ENCODE measurements around the gene ETV5.
"Not testable (repeated sequence)": the region's sequence is repeated elsewhere in the genome, so short reads cannot be mapped to it uniquely, and the experiment has no call there.

Gene ETV5

DNA sequence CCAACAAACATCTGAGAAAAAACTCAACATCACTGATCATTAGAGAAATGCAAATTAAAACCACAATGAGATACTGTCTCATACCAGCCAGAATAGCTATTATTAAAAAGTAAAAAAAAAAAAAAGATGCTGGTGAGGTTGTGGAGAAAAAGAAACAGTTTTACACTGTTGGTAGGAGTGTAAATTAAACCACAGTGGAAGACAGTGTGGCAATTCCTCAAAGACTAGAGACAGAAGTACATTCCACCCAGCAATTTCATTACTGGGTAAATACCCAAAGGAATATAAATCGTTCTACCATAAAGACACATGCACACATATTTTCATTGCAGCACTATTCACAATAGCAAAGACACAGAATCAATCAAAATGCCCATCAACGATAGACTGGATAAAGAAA lies 89.6 kb downstream of the ETV5 start:
- not testable (repeated sequence) for DNase-seq

DNA sequence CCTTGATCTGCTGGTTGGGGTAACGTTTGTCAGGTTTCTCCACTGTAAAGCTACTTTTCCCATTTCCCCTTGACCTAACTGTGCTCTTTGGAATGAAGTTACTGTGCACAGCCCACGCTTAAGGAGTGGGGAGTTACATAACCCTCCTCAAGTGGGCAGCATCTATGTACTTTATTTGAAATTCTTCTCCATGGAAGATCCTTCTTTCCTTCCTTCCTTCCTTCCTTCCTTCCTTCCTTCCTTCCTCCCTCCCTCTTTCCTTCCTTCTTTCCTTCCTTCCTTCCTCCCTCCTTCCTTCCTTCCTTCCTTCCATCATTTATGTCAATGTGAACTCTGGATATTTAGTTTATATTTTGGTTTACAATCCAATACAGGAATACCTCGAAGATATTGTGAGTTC lies 94.0 kb downstream of the ETV5 start:
- DNase-seq, result no peak

DNA sequence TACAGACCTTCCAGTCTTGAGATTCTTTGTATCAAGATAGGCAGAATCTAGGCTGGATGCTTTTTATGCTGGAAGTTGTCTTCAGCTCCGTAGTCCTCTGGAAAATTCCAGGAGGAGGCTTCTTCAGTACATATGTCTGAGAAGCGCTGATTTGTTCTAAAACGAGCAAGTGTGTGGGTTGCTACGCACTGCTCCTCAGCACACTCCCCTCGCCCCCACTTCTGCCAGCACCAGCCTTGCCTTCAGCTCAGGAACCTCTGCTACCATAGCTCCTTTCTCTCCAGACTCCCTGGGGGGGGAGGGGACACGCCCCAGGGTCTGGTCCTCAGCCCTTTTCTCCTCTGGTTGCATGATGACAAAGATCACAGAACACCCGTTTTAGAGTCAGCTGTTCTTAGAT lies 95.6 kb downstream of the ETV5 start:
- no peak for DNase-seq

DNA sequence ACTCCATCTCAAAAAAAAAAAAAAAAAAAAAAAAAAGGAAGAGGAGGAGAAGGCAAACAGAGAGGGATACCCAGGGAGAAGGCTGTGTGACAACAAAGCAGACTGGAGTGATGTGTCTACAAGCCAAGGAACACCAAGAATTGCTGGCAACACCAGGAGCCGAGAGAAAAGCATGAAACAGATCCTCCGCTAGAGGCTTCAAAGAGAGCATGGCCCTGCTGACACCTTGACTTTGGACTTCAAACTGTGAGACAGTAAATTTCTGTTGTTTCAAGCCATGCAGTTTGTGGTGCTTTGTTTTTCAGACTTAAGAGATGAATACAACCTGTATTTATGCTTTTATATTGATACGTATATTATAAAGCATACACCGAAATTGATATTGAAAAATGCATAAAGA lies 96.8 kb downstream of the ETV5 start:
- no peak for DNase-seq

DNA sequence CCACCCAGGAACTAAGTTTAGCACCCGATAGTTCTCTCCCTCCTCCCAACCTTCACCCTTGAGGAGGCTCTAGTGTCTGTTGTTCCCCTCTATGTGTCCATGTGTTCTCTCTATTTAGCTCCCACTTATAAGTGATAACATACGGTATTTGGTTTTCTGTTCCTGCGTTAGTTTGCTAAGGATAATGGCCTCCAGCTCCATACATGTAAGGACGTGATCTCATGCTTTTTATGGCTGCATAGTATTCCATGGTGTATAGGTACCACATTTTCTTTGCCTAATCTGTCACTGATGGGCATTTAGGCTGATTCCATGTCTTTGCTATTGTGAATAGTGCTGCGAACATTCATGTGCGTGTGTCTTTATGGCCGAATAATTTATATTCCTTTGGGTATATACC lies 104.2 kb downstream of the ETV5 start:
- DNase-seq, result no peak

DNA sequence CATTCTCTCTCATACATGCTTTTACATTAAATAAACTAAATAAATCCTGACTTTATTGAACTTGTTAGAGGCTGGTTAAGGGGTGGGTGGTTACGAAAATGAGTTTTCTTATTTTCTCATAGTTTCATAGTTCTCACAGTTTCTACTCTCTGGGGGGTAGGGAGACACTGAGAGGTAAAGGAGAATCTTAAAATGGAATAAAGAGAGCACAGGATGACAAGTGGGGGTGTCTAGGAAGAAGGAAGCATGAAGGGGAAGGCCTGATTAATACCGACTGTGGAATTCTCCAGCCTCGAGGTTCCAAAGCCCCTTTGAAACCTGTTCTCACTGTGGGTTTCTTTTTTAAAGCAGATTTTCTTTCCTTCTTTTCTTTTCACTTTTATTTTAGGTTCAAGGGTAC lies 104.7 kb downstream of the ETV5 start:
- no peak for DNase-seq

DNA sequence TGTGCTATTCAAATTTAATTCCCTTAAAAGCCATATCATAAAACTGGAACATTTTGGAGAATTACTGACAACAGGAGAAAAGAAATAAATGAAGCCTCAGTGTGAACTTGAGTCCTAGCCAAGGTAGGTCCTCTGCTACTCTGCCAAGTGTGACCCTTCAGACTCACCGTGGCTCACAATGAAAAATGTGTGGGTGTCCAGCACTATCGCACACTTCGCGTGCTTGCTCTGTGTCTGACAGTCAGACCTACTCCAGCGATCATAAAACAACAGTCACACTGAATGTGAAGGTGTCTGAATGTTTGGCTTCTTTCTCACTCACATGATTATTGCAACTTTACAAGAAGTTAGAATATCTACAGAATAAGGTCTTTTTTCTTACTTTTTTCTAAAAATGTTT lies 105.3 kb downstream of the ETV5 start:
- DNase-seq, result no peak

DNA sequence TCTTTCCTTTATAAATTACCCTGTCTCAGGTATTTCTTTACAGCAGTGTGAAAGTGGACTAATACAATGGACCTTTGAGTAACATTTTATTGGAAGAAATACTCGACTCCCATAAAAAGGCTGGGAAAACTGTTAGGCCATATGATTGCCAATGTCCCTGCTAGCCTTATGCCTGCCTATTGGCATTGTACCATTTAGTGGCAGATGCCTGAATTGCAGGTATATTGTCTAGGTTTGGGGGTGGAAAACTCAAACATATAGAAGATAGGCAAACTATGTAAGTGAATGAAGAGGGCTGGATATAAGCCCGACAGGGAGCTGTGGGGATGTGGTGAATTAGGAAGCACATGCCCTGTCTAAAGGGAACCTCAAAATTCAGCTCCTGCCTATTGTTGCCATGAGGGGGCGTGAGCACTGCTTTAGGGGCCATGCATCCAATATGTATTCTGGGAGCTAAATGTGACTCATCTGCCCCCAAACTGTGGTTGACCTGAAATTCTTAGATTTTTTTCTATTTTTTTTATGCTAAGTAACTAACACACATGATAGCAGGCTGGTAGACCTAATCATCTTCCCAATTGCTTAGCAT lies 105.9 kb downstream of the ETV5 start:
- DNase-seq, result no peak

DNA sequence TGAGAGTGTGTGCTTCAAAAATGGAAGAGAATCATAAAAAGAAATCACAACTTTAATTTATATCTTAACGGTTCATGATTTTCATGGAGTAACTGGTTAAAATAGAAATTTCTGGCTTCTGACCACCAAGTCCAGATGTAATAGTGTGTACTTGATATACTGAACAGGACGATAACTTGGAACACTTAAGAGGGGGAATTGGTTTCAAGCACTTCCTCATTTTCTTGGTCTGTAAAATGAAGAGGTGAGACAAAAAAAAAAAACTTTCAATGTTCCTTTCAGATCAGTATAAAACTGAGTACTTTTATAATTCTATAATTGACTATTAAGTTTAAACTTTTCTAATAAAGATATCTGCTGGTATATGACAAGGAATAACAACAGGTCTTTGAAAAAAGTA lies 107.0 kb downstream of the ETV5 start:
- DNase-seq, result no peak

DNA sequence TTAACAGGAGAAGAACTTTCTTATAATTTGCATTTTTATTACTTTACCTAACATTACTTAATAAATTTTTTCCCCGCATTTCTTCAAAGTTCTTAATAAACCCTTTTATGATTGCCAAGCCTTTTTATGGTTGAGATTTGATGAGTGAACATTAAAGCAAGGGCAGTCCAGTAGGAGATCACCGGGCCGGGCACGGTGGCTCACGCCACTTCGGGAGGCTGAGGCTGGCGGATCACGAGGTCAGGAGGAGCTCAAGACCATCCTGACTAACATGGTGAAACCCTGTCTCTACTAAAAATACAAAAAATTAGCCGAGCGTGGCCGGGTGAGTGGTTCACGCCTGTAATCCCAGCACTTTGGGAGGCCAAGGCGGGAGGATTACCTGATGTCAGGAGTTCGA lies 109.7 kb downstream of the ETV5 start:
- no peak for DNase-seq

DNA sequence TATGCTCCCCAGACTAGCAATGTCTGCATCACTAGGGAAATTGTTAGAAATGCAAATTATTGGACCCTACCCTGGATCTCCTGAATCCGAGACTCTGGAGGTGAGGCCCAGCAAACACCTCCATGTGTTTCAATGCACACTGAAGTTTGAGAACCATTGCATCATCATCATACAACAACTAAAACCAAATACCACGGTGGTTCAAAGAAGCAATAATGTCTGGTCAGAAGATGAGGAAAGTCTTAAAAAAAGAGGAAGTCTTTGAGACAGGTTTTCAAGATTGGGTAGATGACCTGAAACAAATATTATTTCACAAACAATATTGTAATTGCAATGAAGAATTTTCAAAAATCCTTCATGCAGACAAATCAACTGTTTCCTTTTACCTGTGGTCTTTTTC lies 110.8 kb downstream of the ETV5 start:
- no peak for DNase-seq

DNA sequence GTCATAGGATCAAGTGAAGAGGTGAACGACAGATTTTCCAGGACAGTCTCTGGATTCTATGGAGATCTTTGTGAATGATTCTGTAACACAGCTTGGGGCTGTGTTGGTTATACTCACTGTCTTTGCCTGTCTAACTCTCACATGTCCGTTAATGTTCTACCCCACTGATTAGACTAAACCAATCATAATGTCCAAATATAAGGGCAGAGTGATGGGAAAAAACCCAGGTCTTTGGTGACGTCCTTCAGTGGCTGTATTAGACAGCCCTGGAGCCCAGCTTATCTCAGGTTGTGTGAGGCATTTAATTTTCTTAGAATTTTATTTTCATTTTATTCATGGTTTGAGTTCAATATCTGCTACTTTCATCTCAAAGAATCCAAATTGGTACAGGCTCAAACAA lies 111.8 kb downstream of the ETV5 start:
- DNase-seq, result no peak
